HG02588 (cell line): Measurements from ENCODE around the gene KPNA4.
"Not testable (repeated sequence)": the region's sequence is repeated elsewhere in the genome, so short reads cannot be mapped to it uniquely, and the experiment has no call there.

Experiments
- ATAC-seq: cut with Tn5 transposase; IDR thresholded peaks from one replicate; pipeline ENCODE4 v1.9.1; 2021; ENCODE audit warnings: mild to moderate bottlenecking, moderate library complexity; ENCODE audit not compliant: unreplicated experiment

KPNA4 gene

DNA sequence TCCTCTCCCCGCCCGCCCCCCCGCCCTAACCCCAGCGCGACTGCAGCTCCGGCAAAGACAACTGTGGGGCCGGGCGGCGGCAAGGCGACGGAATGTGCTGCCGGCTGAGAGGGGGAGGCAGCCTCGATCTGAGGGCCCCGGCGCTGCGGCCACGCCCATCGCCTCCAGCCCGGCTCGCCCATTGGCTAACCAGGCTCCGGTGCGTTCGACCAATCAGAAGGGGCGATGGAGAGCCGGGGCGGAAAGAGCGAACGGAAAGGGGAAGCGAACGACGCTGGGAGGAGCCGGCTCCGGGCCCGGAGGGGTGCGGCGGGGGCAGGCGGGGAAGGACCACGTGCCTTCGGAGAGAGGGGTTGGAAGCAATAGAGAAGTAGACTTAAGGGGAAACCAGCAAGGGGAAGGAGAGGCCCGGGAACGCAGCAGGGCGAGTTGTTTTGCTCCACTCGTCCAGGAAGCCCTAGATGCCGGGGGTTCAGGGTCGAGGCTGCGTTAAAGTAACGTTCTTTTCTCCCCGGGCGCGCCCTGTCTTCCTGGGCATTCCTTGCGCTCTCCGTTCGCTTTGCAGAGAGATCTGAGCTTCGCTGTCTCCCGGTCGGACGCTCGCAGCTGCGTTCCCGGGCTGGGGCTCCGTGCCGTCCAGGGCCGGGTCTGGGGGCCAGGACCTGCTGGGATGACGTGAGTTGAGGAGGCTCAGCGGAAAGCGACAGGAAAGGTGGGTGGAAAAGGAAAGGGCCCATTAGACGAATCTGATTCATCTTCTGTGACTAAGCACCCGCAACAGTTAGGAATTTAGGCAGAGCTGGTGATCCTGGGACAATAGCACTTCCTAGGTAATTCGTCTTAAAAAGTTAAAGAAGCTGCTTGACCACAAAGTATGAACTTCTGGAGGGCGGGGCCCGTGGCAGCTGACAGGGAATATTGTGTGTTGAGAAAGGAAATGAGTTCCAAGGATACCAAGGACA is at the start of gene KPNA4:
TSS of gene KPNA4 (minus strand) at position 130 of the 962 bp plus-strand sequence. CDS start 289 bp downstream, outside the sequence.
- peak; percentile 92 for ATAC-seq

- no peak for ATAC-seq
Observed at GRCh38 chr3:160613661-160614060, 48.3 kb upstream of the KPNA4 start.

DNA sequence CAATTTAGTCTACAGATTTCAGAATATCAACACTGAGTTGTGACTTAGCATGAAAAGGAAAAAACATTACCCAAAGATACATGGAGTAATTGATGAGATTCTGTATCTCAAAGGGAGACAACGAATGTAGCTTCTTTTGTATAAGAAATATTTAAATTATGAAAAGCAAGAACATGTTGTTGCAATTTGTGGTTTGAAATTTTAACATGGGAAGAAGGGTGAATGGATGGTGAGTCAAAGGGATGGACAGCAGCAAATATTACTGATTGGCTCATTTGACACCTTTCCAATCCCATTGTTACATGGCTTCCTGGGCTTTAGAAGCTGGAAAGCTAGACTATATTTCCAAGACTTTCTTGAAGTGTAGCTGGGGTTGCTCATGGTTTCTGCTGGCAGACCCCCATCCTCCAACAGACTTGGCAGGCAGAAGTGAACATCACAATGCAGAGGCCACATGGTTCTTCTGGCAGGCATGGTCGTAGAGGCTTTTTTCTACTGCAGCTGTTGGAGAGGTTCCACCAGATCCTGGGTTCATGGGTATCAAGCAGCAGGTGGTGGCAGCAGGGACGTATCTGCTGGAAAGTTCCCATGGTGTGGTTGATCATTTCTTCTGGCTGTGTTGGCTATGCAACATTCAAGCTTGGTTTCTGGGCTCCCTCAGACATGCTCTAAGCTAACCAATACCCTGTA is 47.2 kb upstream of the KPNA4 start:
- ATAC-seq, result no peak

- ATAC-seq, result no peak
Observed at GRCh38 chr3:160611141-160611540, 45.8 kb upstream of the KPNA4 start.

DNA sequence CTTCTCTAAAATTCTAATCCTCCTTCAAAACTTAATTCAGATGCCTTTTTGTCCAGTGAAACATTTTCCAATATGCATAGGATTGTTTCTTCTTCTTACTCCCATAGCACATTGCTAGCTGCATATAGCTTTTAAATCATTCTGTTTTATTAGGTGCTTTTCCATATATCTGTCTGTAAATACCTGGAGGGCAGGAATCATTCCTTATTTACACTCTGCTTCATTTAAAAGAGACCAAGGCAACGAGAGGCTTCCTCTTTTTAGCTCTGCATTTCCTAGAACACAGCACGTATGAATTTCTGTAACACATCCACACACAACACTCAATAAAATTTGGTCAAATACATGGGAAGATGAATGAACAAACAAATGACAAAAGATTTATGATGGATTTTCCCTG is 43.5 kb upstream of the KPNA4 start:
- ATAC-seq, result no peak

- no peak for ATAC-seq
Observed at GRCh38 chr3:160607826-160608225, 42.5 kb upstream of the KPNA4 start.

DNA sequence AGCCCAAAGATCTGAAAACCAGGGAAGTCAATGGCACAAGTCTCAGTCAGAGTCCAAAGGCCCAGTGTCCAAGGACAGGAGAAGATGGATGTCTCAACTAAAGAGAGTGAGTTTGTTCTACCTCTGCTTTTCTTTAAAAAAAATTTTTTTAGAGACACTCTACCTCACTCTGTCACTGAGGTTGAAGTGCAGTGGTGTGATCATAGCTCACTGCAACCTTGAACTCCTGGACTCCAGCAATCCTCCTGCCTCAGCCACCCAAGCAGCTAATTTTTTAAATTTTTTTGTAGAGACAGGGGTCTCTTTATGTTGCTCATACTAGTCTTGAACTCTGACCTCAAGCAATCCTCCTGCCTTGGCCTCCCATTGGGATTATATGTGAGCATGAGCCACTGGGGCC is 39.9 kb upstream of the KPNA4 start:
- ATAC-seq, result no peak

GRCh38 chr3:160603845-160604244 is 38.5 kb upstream of the KPNA4 start:
- not testable (repeated sequence) for ATAC-seq

DNA sequence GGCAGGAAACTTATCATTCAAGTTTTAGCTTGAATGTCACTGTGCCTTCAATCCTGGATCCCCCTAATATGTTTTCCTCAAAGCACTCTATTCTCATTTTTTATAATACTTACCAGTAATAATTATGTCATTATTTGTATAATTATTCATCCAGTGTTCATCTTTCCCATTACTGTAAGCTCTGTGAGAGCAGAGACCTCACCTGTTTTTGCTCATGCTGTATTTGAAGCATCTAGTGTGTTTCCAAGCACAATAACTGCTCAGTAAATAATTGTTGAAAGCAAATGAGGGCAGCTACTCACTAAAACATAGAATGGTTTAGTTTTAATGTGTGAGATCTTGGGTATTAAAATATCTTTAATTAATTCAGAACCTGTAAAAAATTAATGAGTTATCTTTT is 36.9 kb upstream of the KPNA4 start:
- no peak for ATAC-seq

GRCh38 chr3:160601288-160601687 is 35.9 kb upstream of the KPNA4 start:
- no peak for ATAC-seq

- ATAC-seq, result no peak
Observed at GRCh38 chr3:160598865-160599264, 33.5 kb upstream of the KPNA4 start.

DNA sequence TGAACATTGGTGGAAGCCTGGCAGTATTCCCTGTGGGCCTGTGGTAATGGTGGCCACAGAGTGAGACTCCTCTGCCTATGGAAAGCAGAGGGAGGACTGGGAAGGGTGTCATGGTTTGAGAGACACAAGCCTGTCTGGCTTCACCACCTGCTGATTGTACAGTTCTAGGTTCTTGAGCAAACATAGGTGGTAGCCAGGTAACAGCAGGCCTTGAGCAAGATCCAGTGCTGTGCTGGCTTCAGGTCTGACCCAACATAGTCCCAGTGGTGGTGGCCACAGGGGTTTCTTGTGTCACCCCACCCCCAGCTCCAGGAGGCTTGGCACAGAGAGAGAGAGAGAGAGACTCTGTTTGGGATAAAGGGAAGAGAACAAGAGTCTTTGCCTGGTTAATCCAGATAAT is 22.7 kb upstream of the KPNA4 start:
- no peak for ATAC-seq

DNA sequence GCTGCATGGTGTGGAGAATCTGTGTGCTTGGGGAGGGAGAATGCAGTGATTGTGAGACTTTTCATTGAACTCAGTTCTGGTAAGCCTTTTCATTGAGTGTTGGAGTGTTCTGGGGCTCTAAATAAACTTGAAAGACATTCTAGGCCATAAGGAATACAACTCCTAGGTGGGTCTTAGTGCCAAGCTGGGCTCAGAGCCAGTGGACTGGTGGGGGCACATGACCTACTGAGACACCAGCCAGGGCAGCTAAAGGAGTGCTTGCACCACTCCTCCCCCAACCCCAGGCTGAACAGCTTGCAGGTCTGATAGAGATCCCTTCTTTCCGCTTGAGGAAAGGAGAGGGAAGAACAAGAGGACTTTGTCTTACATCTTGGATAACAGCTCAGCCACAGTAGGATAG is 21.7 kb upstream of the KPNA4 start:
- no peak for ATAC-seq

GRCh38 chr3:160586679-160587078 is 21.3 kb upstream of the KPNA4 start:
- ATAC-seq, result no peak

- ATAC-seq, result no peak
Observed at GRCh38 chr3:160583451-160583850, 18.1 kb upstream of the KPNA4 start.

GRCh38 chr3:160580938-160581337 is 15.6 kb upstream of the KPNA4 start:
- no peak for ATAC-seq

DNA sequence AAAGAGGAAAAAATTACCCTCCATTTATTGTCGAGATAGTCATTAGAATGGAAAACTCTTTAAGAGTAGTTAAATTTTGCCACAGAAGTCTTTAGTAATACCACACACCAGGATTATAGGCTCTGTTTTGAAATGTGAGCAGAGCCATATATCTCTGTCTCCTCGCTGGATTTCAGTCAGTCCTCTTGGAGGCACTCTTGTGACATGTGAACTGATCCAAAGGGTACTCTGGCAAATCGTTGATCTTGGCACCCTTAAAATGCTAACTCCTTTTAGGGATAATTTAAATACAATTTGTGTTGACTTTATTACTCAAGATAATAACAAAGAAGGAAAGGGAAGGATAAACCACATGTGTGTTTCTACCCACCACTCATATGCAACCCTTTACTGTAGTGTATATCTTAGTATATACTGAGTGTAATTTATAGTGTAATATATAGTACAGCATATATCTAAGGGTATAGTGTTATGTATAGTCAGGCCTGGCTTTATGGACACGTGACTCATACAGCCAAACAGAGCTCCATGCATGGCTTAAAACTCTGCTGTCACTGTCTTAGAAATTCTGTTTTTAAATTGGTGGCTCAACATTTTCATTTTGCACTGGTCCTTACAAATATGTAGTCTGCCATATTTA is 12.3 kb upstream of the KPNA4 start:
- ATAC-seq, result no peak

- no peak for ATAC-seq
Observed at GRCh38 chr3:160577093-160577492, 11.7 kb upstream of the KPNA4 start.

GRCh38 chr3:160576621-160577020 is 11.2 kb upstream of the KPNA4 start:
- no peak for ATAC-seq

GRCh38 chr3:160575589-160575988 is 10.2 kb upstream of the KPNA4 start:
- no peak for ATAC-seq

DNA sequence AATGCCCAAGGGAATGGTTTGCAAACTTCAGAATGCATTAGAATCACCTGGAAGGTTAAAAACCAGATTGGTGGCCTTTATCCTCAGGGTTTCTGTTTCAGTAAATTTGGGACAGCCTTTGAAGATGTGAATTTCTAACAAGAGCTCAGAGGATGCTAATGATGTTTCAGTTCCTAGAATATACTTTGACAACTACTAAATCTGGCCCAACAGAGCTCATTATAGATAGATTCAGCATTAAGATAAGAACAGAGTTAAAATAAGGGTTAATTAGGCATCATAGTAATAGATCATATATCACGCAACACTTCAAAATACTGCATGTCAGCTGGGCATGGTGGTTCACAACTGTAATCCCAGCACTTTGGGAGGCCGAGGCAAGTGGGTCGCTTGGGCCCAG is 9.3 kb upstream of the KPNA4 start:
- ATAC-seq, result no peak
